PFSK-1 (cell line): ENCODE results near the gene FBN3.

Source experiments
- POLR2AphosphoS5 ChIP-seq: IDR thresholded peaks from 2 replicates; pipeline ENCODE4 v1.6.1; 2012; ENCODE audit warnings: low read depth, mild to moderate bottlenecking, control low read depth, low read length, moderate library complexity
- REST ChIP-seq, 2 experiments: IDR thresholded peaks; 2 replicates each; pipeline versions ENCODE4 v1.6.1 to v1.8.0; 2011 to 2012; ENCODE audit warnings: low read depth in 2 of 2, low read length in 2 of 2, control low read depth in 1 of 2, inconsistent platforms in 1 of 2, mild to moderate bottlenecking in 1 of 2, moderate library complexity in 1 of 2; ENCODE audit not compliant: insufficient read depth in 1 of 2
- TAF1 ChIP-seq: IDR thresholded peaks from 2 replicates; pipeline ENCODE4 v1.6.1; 2012; ENCODE audit warnings: low read length, control low read depth, borderline replicate concordance; ENCODE audit not compliant: insufficient read depth

- TF ChIP-seq TAF1 (no peak), POLR2AphosphoS5 (no peak), REST (IDR thresholded peaks at IDR 0.05; ENCODE audit: insufficient read depth in 1 of 2, low read depth in 2 of 2, low read length in 2 of 2) (no peak)
Measured at GRCh38 chr19:8126511-8126910, 22.9 kb downstream of the FBN3 start.
